Measurements from ENCODE around the gene TRIM29. TPM values are rescaled to one million over a fixed set of nuclear protein-coding genes. Genes with fewer than 3 reads are reported as not detected.
A peak's percentile ranks its signal among the peaks of the same experiment; 100 is the strongest.

TRIM29 gene
- total RNA-seq, 1 experiment from 2014 or later, result not detected

DNA sequence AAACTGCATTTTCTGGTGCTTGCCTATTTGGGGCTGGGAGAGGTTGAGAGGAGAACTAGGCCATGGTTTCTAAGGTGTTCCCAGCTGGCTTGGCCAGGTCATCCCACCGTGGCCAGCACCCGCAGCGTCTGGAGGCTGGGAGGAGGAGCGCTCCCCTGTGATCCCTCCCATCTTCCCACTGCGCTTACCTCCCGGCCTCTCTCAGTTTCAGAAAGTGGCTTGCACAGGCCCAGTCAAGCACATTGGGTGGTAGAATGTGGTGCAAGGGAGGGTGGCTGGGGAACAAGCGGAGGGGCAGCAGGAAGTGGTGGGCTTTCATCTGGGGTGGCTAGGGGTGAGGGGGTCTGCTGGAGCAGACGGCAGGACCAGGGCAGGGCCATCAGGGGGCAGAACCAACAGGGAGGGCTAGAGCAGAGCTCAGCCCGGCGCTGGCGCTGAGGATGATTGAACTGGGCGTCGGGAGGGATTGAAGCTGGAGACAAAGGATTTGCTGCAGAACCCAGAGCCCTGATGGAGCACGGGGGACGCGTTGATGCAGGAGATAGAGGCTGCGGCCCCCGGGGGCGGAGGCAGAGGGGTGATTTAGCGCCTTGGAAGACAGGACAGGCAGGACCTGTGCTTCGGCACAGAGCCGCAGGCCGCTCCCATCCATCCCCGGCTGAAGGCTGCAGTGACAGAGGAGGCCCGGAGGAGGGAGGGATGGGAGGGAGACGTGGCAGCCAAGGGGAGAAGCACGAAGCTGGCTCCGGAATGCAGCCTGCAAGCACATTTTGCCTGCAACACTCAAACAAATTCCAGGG is 76.0 kb downstream of the TRIM29 start:
- H3K4me3 Mint-ChIP-seq, result no peak overlapping the region
- peaks cover 17% of the 10 kb centered on the region for H3K4me1 ChIP-seq (ENCODE audit: insufficient read depth, low read length)
- H2AFZ ChIP-seq (ENCODE audit: low read length), result no peak overlapping the region

More for the DNA sequence above, 76.0 kb downstream of the TRIM29 start:
- H3K4me1 Mint-ChIP-seq, result peaks cover 46 to 58% of the 10 kb centered on the region in 2 experiments
- WGBS (ENCODE audit: extremely low coverage, insufficient read length, low lambda C conversion rate), result no CpG with 5 or more reads among the region's 28 CpGs
- Histone ChIP-seq H4K20me1 (ENCODE audit: control insufficient read depth, insufficient read depth, insufficient read length) (no peaks in the 10 kb centered on the region), H2BK20ac (ENCODE audit: low read depth, low read length, poor library complexity, severe bottlenecking) (no peak overlapping the region), H3K79me1 (ENCODE audit: insufficient read depth, low read depth, low read length, poor library complexity, severe bottlenecking) (no peaks in the 10 kb centered on the region), H2BK12ac (ENCODE audit: insufficient read length, low read depth, low read length) (no peak overlapping the region), H3K23ac (ENCODE audit: insufficient read length, low read depth, low read length) (no peak overlapping the region), H3K4ac (ENCODE audit: low read depth, low read length) (no peak overlapping the region), H3K9ac (ENCODE audit: extremely low read depth, insufficient read length, low read length) (no peak overlapping the region), H3K27ac (ENCODE audit: insufficient read length, low read depth, low read length) (no peak overlapping the region), H3T11ph (ENCODE audit: low read length) (no peak overlapping the region), H4K5ac (ENCODE audit: insufficient read length, low read depth, low read length) (no peak overlapping the region), H2BK120ac (ENCODE audit: low read depth, low read length, poor library complexity, severe bottlenecking) (no peak overlapping the region), H3K23me2 (ENCODE audit: insufficient read length, low read depth, low read length, poor library complexity, severe bottlenecking) (no peaks in the 10 kb centered on the region), H3K79me2 (ENCODE audit: insufficient read depth, low read length) (no peaks in the 10 kb centered on the region), H3K9me3 (ENCODE audit: control insufficient read depth, low read depth, low read length) (no peaks in the 10 kb centered on the region), H4K8ac (replicated peaks; ENCODE audit: insufficient read length, low read depth, low read length) (no peak overlapping the region), H3K14ac (ENCODE audit: insufficient read depth, low read length) (no peak overlapping the region), H4K91ac (ENCODE audit: insufficient read length, low read depth, low read length) (no peak overlapping the region), H3K27me3 (ENCODE audit: insufficient read depth, low read length) (no peaks in the 10 kb centered on the region; the same call in 1 of the 2 replicates), H2AK5ac (ENCODE audit: insufficient read length, low read length) (no peak overlapping the region), H3K56ac (ENCODE audit: insufficient read length, low read depth, low read length) (no peak overlapping the region), H3K4me2 (ENCODE audit: insufficient read depth, insufficient read length, low read length) (no peak overlapping the region), H2BK15ac (ENCODE audit: low read depth, low read length) (no peak overlapping the region), H2BK5ac (ENCODE audit: insufficient read length, low read length) (no peak overlapping the region), H3K18ac (ENCODE audit: insufficient read length, low read depth, low read length) (no peak overlapping the region)
- peaks cover 0 to 4% (median 2%) of the 10 kb centered on the region in 3 experiments; a peak in 2 of 7 replicates for H3K36me3 Mint-ChIP-seq (ENCODE audit: insufficient read depth in 1 of 3, low read depth in 3 of 3)
- peaks cover 6% of the 10 kb centered on the region for H3K27me3 Mint-ChIP-seq (ENCODE audit: low read depth)
- H3K27ac Mint-ChIP-seq, result peak overlapping the region in 2 of 3 experiments; percentile 66 to 73; a peak in 3 of 7 replicates
- no peaks in the 10 kb centered on the region for H3K9me3 Mint-ChIP-seq
- 0 out of 3 replicates have a peak, but pooled peaks have one; percentile 9 for TF ChIP-seq CTCF (conservative IDR thresholded peaks at IDR 0.05)
- peak; percentile 74 for DNase-seq

Other genes starting within 250 kb of the TRIM29 start
- 1.1 and 1.6 TPM in 2 replicates for gene OAF, start 72.9 kb upstream of the TRIM29 start, total RNA-seq (2021)
- 1.1 and 1.3 TPM in 2 replicates for gene POU2F3, start 102.0 kb upstream of the TRIM29 start, total RNA-seq (2021)
- 6.8 and 7.1 TPM in 2 replicates for gene TLCD5, start 187.2 kb upstream of the TRIM29 start, total RNA-seq (2021)
- 27.0 TPM in 2 replicates for gene ARHGEF12, start 198.3 kb upstream of the TRIM29 start, total RNA-seq (2021)

All from H9 (cell line).